GM12865 (cell line): ENCODE data around the gene LHFPL3.

ENCODE experiments used
- DNase-seq: peaks from one replicate; pipeline ENCODE4 v3.0.0; 2010; ENCODE audit warnings: low read depth
- H3K4me3 ChIP-seq: 2 replicates; pipeline ENCODE4 v1.5.1; 2011; ENCODE audit warnings: mild to moderate bottlenecking, low read depth, low read length, control low read depth
- CTCF ChIP-seq: IDR thresholded peaks from 2 replicates; pipeline ENCODE4 v1.5.1; 2011; ENCODE audit warnings: low read length, control low read depth, low read depth, inconsistent platforms; ENCODE audit not compliant: insufficient read depth; ENCODE audit errors: missing control alignments

The LHFPL3 gene

GRCh38 chr7:104950754-104951153 lies 622.4 kb downstream of the LHFPL3 start:
- H3K4me3 ChIP-seq = no peak overlapping the region
- TF ChIP-seq CTCF = no peak
- no peak for DNase-seq

GRCh38 chr7:104951546-104951945 lies 623.1 kb downstream of the LHFPL3 start:
- H3K4me3 ChIP-seq = no peak overlapping the region
- no peak for DNase-seq
- no peak for TF ChIP-seq CTCF

- no peak for TF ChIP-seq CTCF
- no peak overlapping the region for H3K4me3 ChIP-seq
- no peak for DNase-seq
These were observed 626.9 kb downstream of the LHFPL3 start for GRCh38 chr7:104955276-104955675.
